ENCODE data around the gene SYNPO2L. TPM values are rescaled to one million over a fixed set of nuclear protein-coding genes. Genes with fewer than 3 reads are reported as not detected.

Gene SYNPO2L
- total and polyA plus RNA-seq, 9 donors: 0.07 to 0.61 (median 0.15) TPM; not detected in 4

- no peaks in the 10 kb centered on the region for H3K36me3 ChIP-seq
- H3K9me3 ChIP-seq: no peaks in the 10 kb centered on the region
- H3K27ac ChIP-seq: no peak overlapping the region
- no peak for DNase-seq
- peaks cover 2% of the 10 kb centered on the region for H3K4me1 ChIP-seq (ENCODE audit: insufficient read depth)
- TF ChIP-seq EP300 (IDR thresholded peaks at IDR 0.05): no peak
- no peak for TF ChIP-seq POLR2A (IDR thresholded peaks at IDR 0.05)
- no peak for TF ChIP-seq CTCF (IDR thresholded peaks at IDR 0.05)
- H3K4me3 ChIP-seq: no peak overlapping the region
- intact Hi-C loops (cut with DNase I): no loop called here
- no peaks in the 10 kb centered on the region for H3K27me3 ChIP-seq
- WGBS, 3 donors: 54 to 58% (median 56%) methylated on average over 7 of the region's 7 CpGs
Measured at GRCh38 chr10:73628405-73628804, 27.4 kb downstream of the SYNPO2L start.

GRCh38 chr10:73627300-73627699 is 28.5 kb downstream of the SYNPO2L start:
- no peak for DNase-seq
- H3K4me3 ChIP-seq: no peak overlapping the region
- H3K36me3 ChIP-seq: no peaks in the 10 kb centered on the region
- intact Hi-C loops (cut with DNase I): no loop called here
- WGBS, 3 donors: 83 to 93% (median 87%) methylated on average over 6 of the region's 6 CpGs
- no peaks in the 10 kb centered on the region for H3K9me3 ChIP-seq
- no peak for TF ChIP-seq POLR2A (IDR thresholded peaks at IDR 0.05)
- TF ChIP-seq EP300 (IDR thresholded peaks at IDR 0.05): no peak
- no peak for TF ChIP-seq CTCF (IDR thresholded peaks at IDR 0.05)
- no peaks in the 10 kb centered on the region for H3K27me3 ChIP-seq
- H3K27ac ChIP-seq: no peak overlapping the region
- H3K4me1 ChIP-seq (ENCODE audit: insufficient read depth): peaks cover 2% of the 10 kb centered on the region

- no peaks in the 10 kb centered on the region for H3K27me3 ChIP-seq
- H3K4me3 ChIP-seq: peak overlapping the region; percentile 91
- TF ChIP-seq EP300 (IDR thresholded peaks at IDR 0.05) (no peak), POLR2A (IDR thresholded peaks at IDR 0.05) (peak; percentile 52)
- H3K27ac ChIP-seq: peak overlapping the region; percentile 16 to 73
- H3K9me3 ChIP-seq: no peaks in the 10 kb centered on the region
- peak; percentile 90 to 96 (median 93) for DNase-seq
- no peaks in the 10 kb centered on the region for H3K36me3 ChIP-seq
- intact Hi-C loops (cut with DNase I): no loop called here
- peaks cover 2% of the 10 kb centered on the region for H3K4me1 ChIP-seq (ENCODE audit: insufficient read depth)
- WGBS, 3 donors: 1 to 2% (median 2%) methylated on average over 41 to 42 of the region's 42 CpGs
Measured at GRCh38 chr10:73625884-73626752, 29.7 kb downstream of the SYNPO2L start.

GRCh38 chr10:73625004-73625883 is 30.6 kb downstream of the SYNPO2L start:
- DNase-seq: peak in 3 of 5 donors; percentile 30 to 39 (median 31)
- H3K27me3 ChIP-seq: no peaks in the 10 kb centered on the region
- H3K27ac ChIP-seq: peak overlapping the region; percentile 16 to 73
- H3K36me3 ChIP-seq: no peaks in the 10 kb centered on the region
- peaks cover 2% of the 10 kb centered on the region for H3K4me1 ChIP-seq (ENCODE audit: insufficient read depth)
- WGBS, 3 donors: 0% methylated on average over 46 of the region's 46 CpGs
- TF ChIP-seq POLR2A (IDR thresholded peaks at IDR 0.05): no peak
- TF ChIP-seq CTCF (IDR thresholded peaks at IDR 0.05): no peak
- no peak for TF ChIP-seq EP300 (IDR thresholded peaks at IDR 0.05)
- no peaks in the 10 kb centered on the region for H3K9me3 ChIP-seq
- H3K4me3 ChIP-seq: peak overlapping the region; percentile 91
- intact Hi-C loops (cut with DNase I): no loop called here

Data from ovary (tissue), 9 donors.